Myocyte (in vitro differentiated cells): ENCODE data around the gene POU4F2. TPM values are rescaled to one million over a fixed set of nuclear protein-coding genes. Genes with fewer than 3 reads are reported as not detected.
"Not testable (repeated sequence)": the region's sequence is repeated elsewhere in the genome, so short reads cannot be mapped to it uniquely, and the experiment has no call there.

Experiments
- DNase-seq: peaks from one replicate; pipeline ENCODE4 v3.0.0-alpha.2; 2012; ENCODE audit warnings: low read depth
- total RNA-seq: library from RNA; depleted of rRNA; stranded (reverse); fragments of >200 nt; gene quantifications from 2 replicates; pipeline ENCODE4 v1.2.3, GENCODE V29; 2014

Gene POU4F2
- total RNA-seq, 1 donor from 2014 or later = not detected

DNA sequence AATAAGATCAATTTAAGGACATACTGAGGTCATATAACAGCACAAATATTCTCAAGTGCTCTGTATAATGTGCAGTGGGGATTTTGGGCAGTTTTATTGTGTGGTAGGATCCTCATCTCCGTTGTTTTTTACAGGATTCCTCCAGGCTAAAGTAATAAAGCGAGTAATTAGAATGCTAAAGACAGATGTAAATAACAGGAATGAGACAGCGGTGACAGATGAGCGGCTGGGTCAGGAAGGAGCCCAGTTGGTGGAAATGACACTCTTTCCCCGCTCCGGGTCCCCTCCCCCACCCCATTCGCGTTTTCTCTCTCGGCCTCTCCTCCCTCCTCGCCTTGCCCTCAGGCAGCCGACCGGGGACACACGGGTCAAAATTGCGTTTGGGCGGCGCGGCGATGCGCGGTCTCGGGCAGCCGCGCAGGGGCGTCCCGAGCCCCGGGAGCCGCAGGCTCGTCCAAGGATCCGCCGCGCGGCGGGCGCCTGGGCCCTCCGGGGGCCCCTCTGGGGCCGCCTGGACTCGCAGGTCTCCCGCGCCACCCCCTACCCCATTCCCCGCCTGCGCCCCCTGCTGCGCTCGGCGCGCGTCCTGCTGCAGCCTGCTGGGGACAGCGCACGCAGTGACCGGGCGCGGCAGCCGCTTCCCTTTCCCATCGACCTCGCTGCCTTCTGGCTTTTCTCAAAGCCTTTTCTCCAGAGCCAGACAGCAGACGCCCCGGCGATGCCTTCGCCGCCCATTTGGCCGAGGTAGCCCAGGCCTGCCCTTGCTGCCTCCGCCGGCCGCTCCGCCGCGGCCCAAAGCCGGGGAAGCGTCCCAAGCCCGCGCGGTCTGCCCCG lies 16.2 kb downstream of the POU4F2 start:
- DNase-seq = peak; percentile 15

DNA sequence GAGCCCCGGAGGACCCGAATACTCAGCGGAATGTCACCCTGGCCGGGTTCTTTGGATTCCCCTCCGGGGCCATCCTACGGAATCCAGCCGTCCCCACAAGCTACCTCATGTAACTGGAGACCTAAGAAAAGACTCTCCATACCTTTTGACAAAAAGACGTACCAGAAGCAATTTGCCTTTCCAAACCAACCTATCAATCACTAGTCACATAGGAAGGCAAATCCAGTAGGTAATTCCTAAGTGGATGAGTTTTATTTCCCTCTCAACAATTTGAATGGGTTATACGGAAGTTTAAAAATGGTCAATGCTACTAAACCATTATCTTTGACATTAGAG lies 16.8 kb downstream of the POU4F2 start:
- no peak for DNase-seq

DNA sequence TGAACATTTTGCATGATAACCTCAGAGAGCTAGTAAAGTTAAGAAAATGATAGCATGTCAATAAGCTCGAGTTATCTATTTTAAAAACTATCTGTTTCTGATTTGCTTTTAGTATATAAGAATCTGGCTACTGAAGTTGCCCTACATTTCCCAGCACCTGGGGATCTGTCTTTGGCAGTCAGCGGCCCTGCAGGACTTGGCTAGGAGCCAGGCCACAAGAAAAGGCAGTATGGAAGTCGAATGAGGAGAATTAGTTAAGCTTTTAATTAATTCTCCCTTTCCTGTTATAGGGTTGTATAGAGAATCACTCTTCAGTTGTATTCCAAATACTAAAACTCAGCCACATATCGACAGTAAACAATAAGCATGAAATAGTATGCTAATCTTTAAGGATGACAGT lies 22.7 kb downstream of the POU4F2 start:
- DNase-seq = no peak

DNA sequence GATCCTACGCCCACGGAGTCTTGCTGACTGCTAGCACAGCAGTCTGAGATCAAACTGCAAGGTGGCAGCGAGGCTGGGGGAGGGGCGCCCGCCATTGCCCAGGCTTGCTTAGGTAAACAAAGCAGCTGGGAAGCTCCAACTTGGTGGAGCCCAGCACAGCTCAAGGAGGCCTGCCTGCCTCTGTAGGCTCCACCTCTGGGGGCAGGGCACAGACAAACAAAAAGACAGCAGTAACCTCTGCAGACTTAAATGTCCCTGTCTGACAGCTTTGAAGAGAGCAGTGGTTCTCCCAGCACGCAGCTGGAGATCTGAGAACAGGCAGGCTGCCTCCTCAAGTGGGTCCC lies 25.2 kb downstream of the POU4F2 start:
- DNase-seq = not testable (repeated sequence)

DNA sequence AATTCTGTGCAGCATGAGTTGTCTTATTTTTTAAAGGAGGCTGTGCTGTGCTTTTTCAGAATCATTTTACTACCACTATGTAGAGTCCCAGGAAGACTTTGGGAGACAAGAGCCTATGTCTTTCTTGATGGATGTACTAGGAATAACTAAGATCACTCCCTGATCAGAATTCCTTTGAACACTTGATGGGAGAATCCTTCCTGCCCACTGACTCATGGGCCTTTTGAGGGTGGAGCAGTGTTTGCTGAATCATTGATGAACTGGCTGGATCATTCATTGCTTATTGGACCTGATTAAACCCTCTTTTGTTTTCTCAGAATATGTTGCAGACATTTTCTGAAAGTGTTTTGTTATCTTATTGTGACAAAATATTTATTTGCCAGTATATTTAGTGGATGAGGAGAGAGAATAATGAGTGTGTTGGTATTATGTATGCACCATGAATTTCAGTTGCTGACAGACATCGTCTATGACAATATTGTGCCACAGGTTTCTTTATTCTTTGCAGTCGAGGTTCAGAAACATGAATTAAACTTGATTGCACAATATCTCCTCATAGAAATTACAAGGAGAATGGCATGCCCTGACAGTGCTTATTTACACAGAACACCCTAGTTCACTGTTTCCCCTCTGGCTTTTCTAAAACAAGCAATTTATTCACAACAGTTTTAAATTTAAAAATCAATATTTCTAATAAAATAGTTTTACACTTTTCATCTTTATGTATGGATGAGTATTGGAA lies 36.3 kb downstream of the POU4F2 start:
- DNase-seq = no peak

Other genes starting within 250 kb of the POU4F2 start
- 5.6 and 7.4 TPM in 2 replicates for gene SLC10A7, start 117.0 kb upstream of the POU4F2 start, total RNA-seq